ENCODE data around the gene ADCY5. TPM values are rescaled to one million over a fixed set of nuclear protein-coding genes. Genes with fewer than 3 reads are reported as not detected.
A peak's percentile ranks its signal among the peaks of the same experiment; 100 is the strongest.

The ADCY5 gene
- polyA plus RNA-seq, 2 of the 4 experiments (the other 2 are of a cell fraction) = 0.57 to 0.68 TPM

GRCh38 chr3:123409443-123410148 is 39.3 kb downstream of the ADCY5 start:
- TF ChIP-seq POLR2AphosphoS2 (conservative IDR thresholded peaks at IDR 0.05; ENCODE audit: low read length) (no peak), BCL3 (IDR thresholded peaks at IDR 0.05) (no peak), NPAS2 (CRISPR knock-in tag; IDR thresholded peaks at IDR 0.05; ENCODE audit: borderline replicate concordance) (no peak), RAD21 (conservative IDR thresholded peaks at IDR 0.05 in 1 of 2, IDR thresholded peaks at IDR 0.05 in 1 of 2) (no peak), ESRRA (IDR thresholded peaks at IDR 0.05; ENCODE audit: borderline replicate concordance, low read length) (no peak)
- peaks cover 12% of the 10 kb centered on the region for H3K4me1 ChIP-seq
- ChIA-PET POLR2A (no interaction called here), CTCF (interaction anchor here (1.3 to 1.8 kb wide), 2 partner anchors 9 to 80 kb away, joined by 3 to 4 read pairs; no protein-coding TSS in a partner anchor)
- WGBS (ENCODE audit: missing lambda C conversion rate) = 19% methylated on average over 5 of the region's 5 CpGs
- no peak overlapping the region for H3K4me3 ChIP-seq
- H3K9me3 ChIP-seq = no peaks in the 10 kb centered on the region
- ATAC-seq (peak; percentile 27 to 36; a peak in 2 of 6 replicates), DNase-seq (ENCODE audit: low read depth in 1 of 2, low spot score in 1 of 2) (peak; percentile 20 to 45), FAIRE-seq (no peak)
- peak overlapping the region; percentile 30 for H3K4me2 ChIP-seq
- H3K27ac ChIP-seq = no peak overlapping the region

- Histone ChIP-seq H3K27ac (no peak overlapping the region), H3K4me1 (peaks cover 12% of the 10 kb centered on the region), H3K4me3 (no peak overlapping the region), H3K4me2 (no peak overlapping the region), H3K9me3 (no peaks in the 10 kb centered on the region)
- ChIA-PET CTCF (interaction anchor here (1.0 kb wide), 1 partner anchor 32 kb away, joined by 3 read pairs; no protein-coding TSS in a partner anchor), POLR2A (no interaction called here)
- no peak for TF ChIP-seq NPAS2 (CRISPR knock-in tag; IDR thresholded peaks at IDR 0.05; ENCODE audit: borderline replicate concordance)
- no peak for TF ChIP-seq KDM1A (IDR thresholded peaks at IDR 0.05; ENCODE audit: low read depth)
- TF ChIP-seq FOSB (CRISPR knock-in tag; IDR thresholded peaks at IDR 0.05) = no peak
- no peak for TF ChIP-seq MYC (IDR thresholded peaks at IDR 0.05; ENCODE audit: borderline replicate concordance, low read length)
- no peak for TF ChIP-seq REST (IDR thresholded peaks at IDR 0.05)
- TF ChIP-seq CEBPB (IDR thresholded peaks at IDR 0.05) = no peak
- TF ChIP-seq HOXA7 (CRISPR knock-in tag; IDR thresholded peaks at IDR 0.05) = no peak
- no peak for TF ChIP-seq JUN (IDR thresholded peaks at IDR 0.05)
- no peak for FAIRE-seq
- ATAC-seq = no peak
- WGBS (ENCODE audit: missing lambda C conversion rate) = 79% methylated on average over 6 of the region's 6 CpGs
- DNase-seq (ENCODE audit: low read depth in 1 of 2, low spot score in 1 of 2) = no peak
These were observed 42.3 kb downstream of the ADCY5 start for GRCh38 chr3:123406598-123406997.

GRCh38 chr3:123405936-123406510 is 42.9 kb downstream of the ADCY5 start:
- no peak for ATAC-seq
- Histone ChIP-seq H3K9me3 (no peaks in the 10 kb centered on the region), H3K27ac (no peak overlapping the region), H3K4me2 (no peak overlapping the region), H3K4me3 (no peak overlapping the region), H3K4me1 (peaks cover 12% of the 10 kb centered on the region)
- 84% methylated on average over 8 of the region's 8 CpGs for WGBS (ENCODE audit: missing lambda C conversion rate)
- DNase-seq (ENCODE audit: low read depth in 1 of 2, low spot score in 1 of 2) = no peak
- ChIA-PET CTCF (no interaction called here), POLR2A (no interaction called here)
- FAIRE-seq = no peak
- TF ChIP-seq FOXS1 (CRISPR knock-in tag; IDR thresholded peaks at IDR 0.05) = no peak
- no peak for TF ChIP-seq CBX8 (IDR thresholded peaks at IDR 0.05)
- TF ChIP-seq FOSB (CRISPR knock-in tag; IDR thresholded peaks at IDR 0.05) = no peak
- TF ChIP-seq NFE2L2 (conservative IDR thresholded peaks at IDR 0.05; ENCODE audit: low read length) = no peak
- TF ChIP-seq NR3C1 (IDR thresholded peaks at IDR 0.05) = no peak
- no peak for TF ChIP-seq JUNB (IDR thresholded peaks at IDR 0.05)
- no peak for TF ChIP-seq HOXB5 (CRISPR knock-in tag; IDR thresholded peaks at IDR 0.05)
- TF ChIP-seq ZC3H11A (IDR thresholded peaks at IDR 0.05) = no peak
- TF ChIP-seq ZSCAN20 (CRISPR knock-in tag; IDR thresholded peaks at IDR 0.05) = no peak
- TF ChIP-seq PBX3 (IDR thresholded peaks at IDR 0.05) = no peak
- no peak for TF ChIP-seq BHLHE40 (IDR thresholded peaks at IDR 0.05; ENCODE audit: low read depth, low read length)
- TF ChIP-seq CHD4 (IDR thresholded peaks at IDR 0.05; ENCODE audit: borderline replicate concordance) = no peak
- no peak for TF ChIP-seq EHMT2 (IDR thresholded peaks at IDR 0.05; ENCODE audit: low read depth)
- no peak for TF ChIP-seq ELK1 (IDR thresholded peaks at IDR 0.05; ENCODE audit: low read depth, low read length)
- TF ChIP-seq CBX2 (IDR thresholded peaks at IDR 0.05; ENCODE audit: borderline replicate concordance, low read depth) = no peak

All from A549 (cell line).